ENCODE measurements around the gene ZFP36. TPM values are rescaled to one million over a fixed set of nuclear protein-coding genes. Genes with fewer than 3 reads are reported as not detected.
A peak's percentile ranks its signal among the peaks of the same experiment; 100 is the strongest.

The ZFP36 gene
- total RNA-seq, 1 experiment from 2014 or later, result 17.3 TPM

DNA sequence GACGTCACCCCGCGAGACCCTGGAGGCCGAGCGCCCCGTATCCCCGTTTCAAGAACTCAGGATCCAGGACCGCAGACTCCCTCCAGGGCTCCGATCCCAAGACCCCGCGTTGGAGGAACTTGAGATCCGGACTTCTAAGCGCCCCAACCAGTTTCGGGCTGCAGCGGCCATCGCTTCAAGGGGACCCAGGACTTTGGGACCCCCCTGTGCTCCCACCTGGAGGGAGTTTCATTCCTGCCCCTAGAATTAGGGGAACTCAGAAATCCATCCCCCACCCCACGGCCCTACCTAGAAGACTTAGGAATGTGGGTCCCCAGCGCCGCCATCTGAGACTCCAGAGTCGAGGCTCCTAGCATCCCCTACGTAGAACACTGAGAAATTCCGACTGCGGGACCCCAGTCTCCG, 6.2 kb downstream of the ZFP36 start (continued):
- TF ChIP-seq MYBL2 (CRISPR knock-in tag; IDR thresholded peaks at IDR 0.05) (0 out of 2 replicates have a peak, but pooled peaks have one; percentile 47), ZNF423 (CRISPR knock-in tag; IDR thresholded peaks at IDR 0.05) (0 out of 2 replicates have a peak, but pooled peaks have one; percentile 22), CREM (CRISPR knock-in tag; IDR thresholded peaks at IDR 0.05) (no peak), ETV6 (CRISPR knock-in tag; IDR thresholded peaks at IDR 0.05) (no peak), ATF1 (CRISPR knock-in tag; IDR thresholded peaks at IDR 0.05) (no peak)
- TF ChIP-seq, protein P1, sequence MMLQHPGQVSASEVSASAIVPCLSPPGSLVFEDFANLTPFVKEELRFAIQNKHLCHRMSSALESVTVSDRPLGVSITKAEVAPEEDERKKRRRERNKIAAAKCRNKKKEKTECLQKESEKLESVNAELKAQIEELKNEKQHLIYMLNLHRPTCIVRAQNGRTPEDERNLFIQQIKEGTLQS (CRISPR knock-in tag; conservative IDR thresholded peaks at IDR 0.05), result no peak

DNA sequence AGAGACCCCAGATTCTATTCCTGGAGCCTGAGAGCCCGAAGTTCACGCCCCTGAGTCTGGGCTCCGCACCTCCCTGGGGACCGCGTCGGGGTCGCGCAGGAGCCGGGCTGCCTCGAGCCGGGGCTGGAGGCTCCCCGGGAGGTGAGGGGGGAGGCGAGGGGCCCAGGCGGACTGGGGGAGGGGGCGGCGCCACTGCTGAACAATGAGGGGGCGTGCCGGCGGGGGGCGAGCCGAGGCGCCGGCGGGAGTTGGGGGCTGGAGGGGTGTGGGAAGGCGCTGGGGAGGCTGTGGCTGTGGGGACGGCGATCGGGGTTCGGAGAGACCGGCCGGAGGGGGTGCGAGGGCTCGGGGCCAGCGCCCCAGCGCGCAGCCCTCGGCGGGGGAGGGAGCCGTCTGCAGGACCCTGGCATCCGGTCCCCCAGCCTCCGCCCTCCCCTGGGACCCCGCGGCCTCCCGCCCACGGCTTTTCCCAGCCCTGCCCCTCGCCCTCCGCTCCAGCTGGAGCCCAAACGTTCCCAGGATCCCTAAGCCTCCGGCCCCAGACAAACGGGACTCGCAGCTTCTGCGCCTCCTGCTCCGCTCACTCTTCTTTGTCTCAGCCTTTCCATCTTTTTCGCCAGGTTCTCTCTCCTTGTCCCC, 6.7 kb downstream of the ZFP36 start:
- TF ChIP-seq, protein P2, sequence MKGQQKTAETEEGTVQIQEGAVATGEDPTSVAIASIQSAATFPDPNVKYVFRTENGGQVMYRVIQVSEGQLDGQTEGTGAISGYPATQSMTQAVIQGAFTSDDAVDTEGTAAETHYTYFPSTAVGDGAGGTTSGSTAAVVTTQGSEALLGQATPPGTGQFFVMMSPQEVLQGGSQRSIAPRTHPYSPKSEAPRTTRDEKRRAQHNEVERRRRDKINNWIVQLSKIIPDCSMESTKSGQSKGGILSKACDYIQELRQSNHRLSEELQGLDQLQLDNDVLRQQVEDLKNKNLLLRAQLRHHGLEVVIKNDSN (CRISPR knock-in tag; IDR thresholded peaks at IDR 0.05), result no peak
- TF ChIP-seq, protein P3, sequence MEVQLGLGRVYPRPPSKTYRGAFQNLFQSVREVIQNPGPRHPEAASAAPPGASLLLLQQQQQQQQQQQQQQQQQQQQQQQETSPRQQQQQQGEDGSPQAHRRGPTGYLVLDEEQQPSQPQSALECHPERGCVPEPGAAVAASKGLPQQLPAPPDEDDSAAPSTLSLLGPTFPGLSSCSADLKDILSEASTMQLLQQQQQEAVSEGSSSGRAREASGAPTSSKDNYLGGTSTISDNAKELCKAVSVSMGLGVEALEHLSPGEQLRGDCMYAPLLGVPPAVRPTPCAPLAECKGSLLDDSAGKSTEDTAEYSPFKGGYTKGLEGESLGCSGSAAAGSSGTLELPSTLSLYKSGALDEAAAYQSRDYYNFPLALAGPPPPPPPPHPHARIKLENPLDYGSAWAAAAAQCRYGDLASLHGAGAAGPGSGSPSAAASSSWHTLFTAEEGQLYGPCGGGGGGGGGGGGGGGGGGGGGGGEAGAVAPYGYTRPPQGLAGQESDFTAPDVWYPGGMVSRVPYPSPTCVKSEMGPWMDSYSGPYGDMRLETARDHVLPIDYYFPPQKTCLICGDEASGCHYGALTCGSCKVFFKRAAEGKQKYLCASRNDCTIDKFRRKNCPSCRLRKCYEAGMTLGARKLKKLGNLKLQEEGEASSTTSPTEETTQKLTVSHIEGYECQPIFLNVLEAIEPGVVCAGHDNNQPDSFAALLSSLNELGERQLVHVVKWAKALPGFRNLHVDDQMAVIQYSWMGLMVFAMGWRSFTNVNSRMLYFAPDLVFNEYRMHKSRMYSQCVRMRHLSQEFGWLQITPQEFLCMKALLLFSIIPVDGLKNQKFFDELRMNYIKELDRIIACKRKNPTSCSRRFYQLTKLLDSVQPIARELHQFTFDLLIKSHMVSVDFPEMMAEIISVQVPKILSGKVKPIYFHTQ (CRISPR knock-in tag; IDR thresholded peaks at IDR 0.05), result no peak
- TF ChIP-seq, protein P4, sequence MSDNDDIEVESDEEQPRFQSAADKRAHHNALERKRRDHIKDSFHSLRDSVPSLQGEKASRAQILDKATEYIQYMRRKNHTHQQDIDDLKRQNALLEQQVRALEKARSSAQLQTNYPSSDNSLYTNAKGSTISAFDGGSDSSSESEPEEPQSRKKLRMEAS (CRISPR knock-in tag; IDR thresholded peaks at IDR 0.05), result 0 out of 2 replicates have a peak, but pooled peaks have one; percentile 30
- TF ChIP-seq MYBL2 (CRISPR knock-in tag; IDR thresholded peaks at IDR 0.05), result no peak
- no peak for TF ChIP-seq NFYB (CRISPR knock-in tag; conservative IDR thresholded peaks at IDR 0.05; ENCODE audit: low read depth)
- TF ChIP-seq, protein P5, sequence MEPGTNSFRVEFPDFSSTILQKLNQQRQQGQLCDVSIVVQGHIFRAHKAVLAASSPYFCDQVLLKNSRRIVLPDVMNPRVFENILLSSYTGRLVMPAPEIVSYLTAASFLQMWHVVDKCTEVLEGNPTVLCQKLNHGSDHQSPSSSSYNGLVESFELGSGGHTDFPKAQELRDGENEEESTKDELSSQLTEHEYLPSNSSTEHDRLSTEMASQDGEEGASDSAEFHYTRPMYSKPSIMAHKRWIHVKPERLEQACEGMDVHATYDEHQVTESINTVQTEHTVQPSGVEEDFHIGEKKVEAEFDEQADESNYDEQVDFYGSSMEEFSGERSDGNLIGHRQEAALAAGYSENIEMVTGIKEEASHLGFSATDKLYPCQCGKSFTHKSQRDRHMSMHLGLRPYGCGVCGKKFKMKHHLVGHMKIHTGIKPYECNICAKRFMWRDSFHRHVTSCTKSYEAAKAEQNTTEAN (CRISPR knock-in tag; IDR thresholded peaks at IDR 0.05), result no peak
- no peak for TF ChIP-seq NR1H2 (CRISPR knock-in tag; IDR thresholded peaks at IDR 0.05)
- peak; percentile 14; the same call in 1 of the 2 replicates for TF ChIP-seq TEAD1 (CRISPR knock-in tag; IDR thresholded peaks at IDR 0.05)
- TF ChIP-seq ZNF671 (CRISPR knock-in tag; IDR thresholded peaks at IDR 0.05), result no peak
- TF ChIP-seq, protein P6, sequence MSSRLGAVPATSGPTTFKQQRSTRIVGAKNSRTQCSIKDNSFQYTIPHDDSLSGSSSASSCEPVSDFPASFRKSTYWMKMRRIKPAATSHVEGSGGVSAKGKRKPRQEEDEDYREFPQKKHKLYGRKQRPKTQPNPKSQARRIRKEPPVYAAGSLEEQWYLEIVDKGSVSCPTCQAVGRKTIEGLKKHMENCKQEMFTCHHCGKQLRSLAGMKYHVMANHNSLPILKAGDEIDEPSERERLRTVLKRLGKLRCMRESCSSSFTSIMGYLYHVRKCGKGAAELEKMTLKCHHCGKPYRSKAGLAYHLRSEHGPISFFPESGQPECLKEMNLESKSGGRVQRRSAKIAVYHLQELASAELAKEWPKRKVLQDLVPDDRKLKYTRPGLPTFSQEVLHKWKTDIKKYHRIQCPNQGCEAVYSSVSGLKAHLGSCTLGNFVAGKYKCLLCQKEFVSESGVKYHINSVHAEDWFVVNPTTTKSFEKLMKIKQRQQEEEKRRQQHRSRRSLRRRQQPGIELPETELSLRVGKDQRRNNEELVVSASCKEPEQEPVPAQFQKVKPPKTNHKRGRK (CRISPR knock-in tag; IDR thresholded peaks at IDR 0.05; ENCODE audit: borderline replicate concordance), result no peak
- no peak for TF ChIP-seq TCF7 (CRISPR knock-in tag; IDR thresholded peaks at IDR 0.05; ENCODE audit: low read depth)
- no peak for TF ChIP-seq ZNF232 (CRISPR knock-in tag; IDR thresholded peaks at IDR 0.05)
- TF ChIP-seq, protein P7, sequence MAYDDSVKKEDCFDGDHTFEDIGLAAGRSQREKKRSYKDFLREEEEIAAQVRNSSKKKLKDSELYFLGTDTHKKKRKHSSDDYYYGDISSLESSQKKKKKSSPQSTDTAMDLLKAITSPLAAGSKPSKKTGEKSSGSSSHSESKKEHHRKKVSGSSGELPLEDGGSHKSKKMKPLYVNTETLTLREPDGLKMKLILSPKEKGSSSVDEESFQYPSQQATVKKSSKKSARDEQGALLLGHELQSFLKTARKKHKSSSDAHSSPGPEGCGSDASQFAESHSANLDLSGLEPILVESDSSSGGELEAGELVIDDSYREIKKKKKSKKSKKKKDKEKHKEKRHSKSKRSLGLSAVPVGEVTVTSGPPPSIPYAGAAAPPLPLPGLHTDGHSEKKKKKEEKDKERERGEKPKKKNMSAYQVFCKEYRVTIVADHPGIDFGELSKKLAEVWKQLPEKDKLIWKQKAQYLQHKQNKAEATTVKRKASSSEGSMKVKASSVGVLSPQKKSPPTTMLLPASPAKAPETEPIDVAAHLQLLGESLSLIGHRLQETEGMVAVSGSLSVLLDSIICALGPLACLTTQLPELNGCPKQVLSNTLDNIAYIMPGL (CRISPR knock-in tag; IDR thresholded peaks at IDR 0.05), result peak; percentile 2; the same call in 1 of the 2 replicates
- TF ChIP-seq, protein P8, sequence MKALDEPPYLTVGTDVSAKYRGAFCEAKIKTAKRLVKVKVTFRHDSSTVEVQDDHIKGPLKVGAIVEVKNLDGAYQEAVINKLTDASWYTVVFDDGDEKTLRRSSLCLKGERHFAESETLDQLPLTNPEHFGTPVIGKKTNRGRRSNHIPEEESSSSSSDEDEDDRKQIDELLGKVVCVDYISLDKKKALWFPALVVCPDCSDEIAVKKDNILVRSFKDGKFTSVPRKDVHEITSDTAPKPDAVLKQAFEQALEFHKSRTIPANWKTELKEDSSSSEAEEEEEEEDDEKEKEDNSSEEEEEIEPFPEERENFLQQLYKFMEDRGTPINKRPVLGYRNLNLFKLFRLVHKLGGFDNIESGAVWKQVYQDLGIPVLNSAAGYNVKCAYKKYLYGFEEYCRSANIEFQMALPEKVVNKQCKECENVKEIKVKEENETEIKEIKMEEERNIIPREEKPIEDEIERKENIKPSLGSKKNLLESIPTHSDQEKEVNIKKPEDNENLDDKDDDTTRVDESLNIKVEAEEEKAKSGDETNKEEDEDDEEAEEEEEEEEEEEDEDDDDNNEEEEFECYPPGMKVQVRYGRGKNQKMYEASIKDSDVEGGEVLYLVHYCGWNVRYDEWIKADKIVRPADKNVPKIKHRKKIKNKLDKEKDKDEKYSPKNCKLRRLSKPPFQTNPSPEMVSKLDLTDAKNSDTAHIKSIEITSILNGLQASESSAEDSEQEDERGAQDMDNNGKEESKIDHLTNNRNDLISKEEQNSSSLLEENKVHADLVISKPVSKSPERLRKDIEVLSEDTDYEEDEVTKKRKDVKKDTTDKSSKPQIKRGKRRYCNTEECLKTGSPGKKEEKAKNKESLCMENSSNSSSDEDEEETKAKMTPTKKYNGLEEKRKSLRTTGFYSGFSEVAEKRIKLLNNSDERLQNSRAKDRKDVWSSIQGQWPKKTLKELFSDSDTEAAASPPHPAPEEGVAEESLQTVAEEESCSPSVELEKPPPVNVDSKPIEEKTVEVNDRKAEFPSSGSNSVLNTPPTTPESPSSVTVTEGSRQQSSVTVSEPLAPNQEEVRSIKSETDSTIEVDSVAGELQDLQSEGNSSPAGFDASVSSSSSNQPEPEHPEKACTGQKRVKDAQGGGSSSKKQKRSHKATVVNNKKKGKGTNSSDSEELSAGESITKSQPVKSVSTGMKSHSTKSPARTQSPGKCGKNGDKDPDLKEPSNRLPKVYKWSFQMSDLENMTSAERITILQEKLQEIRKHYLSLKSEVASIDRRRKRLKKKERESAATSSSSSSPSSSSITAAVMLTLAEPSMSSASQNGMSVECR (CRISPR knock-in tag; IDR thresholded peaks at IDR 0.05; ENCODE audit: borderline replicate concordance), result peak; percentile 53; the same call in 1 of the 2 replicates
- peak; percentile 65 for DNase-seq (ENCODE audit: low spot score)
- CTCF ChIA-PET, result interaction anchor here (0.6 to 2.2 kb wide), 15 partner anchors 9 to 138 kb away, joined by 3 to 12 read pairs (median 4); partner anchors contain the start of genes RPS16, SAMD4B and SUPT5H
- H3K4me1 Mint-ChIP-seq, result peaks cover 40% of the 10 kb centered on the region
- peak overlapping the region; percentile 92 for H3K27ac Mint-ChIP-seq
- H3K4me3 Mint-ChIP-seq, result peak overlapping the region; percentile 99
- H3K27me3 Mint-ChIP-seq (ENCODE audit: low read depth), result no peaks in the 10 kb centered on the region
- no peaks in the 10 kb centered on the region for H3K9me3 Mint-ChIP-seq
- peaks cover 13% of the 10 kb centered on the region for H3K36me3 Mint-ChIP-seq
- POLR2A ChIA-PET, result interaction anchor here (0.9 to 2.2 kb wide), 5 partner anchors 10 to 32 kb away, joined by 3 to 17 read pairs (median 3); partner anchors contain the start of genes MED29, PAF1, RPS16 and SUPT5H
- no peak for ATAC-seq
